GM23338 (cell line): ENCODE data around the gene MRPL20.

Experiments used
- EZH2 ChIP-seq: fragments of 200-600 bp; sonication (generic); IDR thresholded peaks from one replicate; pipeline ENCODE4 v1.8.0; 2017; ENCODE audit warnings: antibody characterized with exemption, mild to moderate bottlenecking, low read depth; ENCODE audit not compliant: unreplicated experiment
- EZH2phosphoT487 ChIP-seq: fragments of 200-600 bp; sonication (generic); IDR thresholded peaks from one replicate; pipeline ENCODE4 v1.8.1; 2018; ENCODE audit warnings: antibody characterized with exemption; ENCODE audit not compliant: unreplicated experiment
- JUNB ChIP-seq: IDR thresholded peaks from one replicate; pipeline ENCODE4 v1.6.1; 2016; ENCODE audit warnings: antibody characterized with exemption; ENCODE audit not compliant: unreplicated experiment
- POLR2AphosphoS5 ChIP-seq: IDR thresholded peaks from 2 replicates; pipeline ENCODE4 v1.6.1; 2016; ENCODE audit warnings: antibody characterized with exemption, low read depth
- STAT1 ChIP-seq: IDR thresholded peaks from one replicate; pipeline ENCODE4 v1.6.1; 2016; ENCODE audit warnings: antibody characterized with exemption; ENCODE audit not compliant: unreplicated experiment
- ZNF114 ChIP-seq: fragments of 250-450 bp; sonication (Bioruptor Pico); IDR thresholded peaks from 2 replicates; pipeline ENCODE4 v1.5.0; 2020; ENCODE audit warnings: mild to moderate bottlenecking, moderate library complexity
- TF ChIP-seq, protein P1 (sequence below), 2 experiments: fragments of 200-600 bp in 1 of 2; sonication (generic) in 1 of 2; conservative IDR thresholded peaks; 2 replicates each; pipeline versions ENCODE4 v1.5.1 to v1.6.1; 2016 to 2017; ENCODE audit warnings: antibody characterized with exemption in 2 of 2, low read depth in 2 of 2, mild to moderate bottlenecking in 2 of 2, moderate library complexity in 1 of 2
- TF ChIP-seq, protein P2 (sequence below): IDR thresholded peaks from one replicate; pipeline ENCODE4 v1.6.1; 2018; ENCODE audit warnings: antibody characterized with exemption; ENCODE audit not compliant: unreplicated experiment
- TF ChIP-seq, protein P3 (sequence below): IDR thresholded peaks from 2 replicates; pipeline ENCODE4 v1.6.1; 2016; ENCODE audit warnings: antibody characterized with exemption

DNA sequence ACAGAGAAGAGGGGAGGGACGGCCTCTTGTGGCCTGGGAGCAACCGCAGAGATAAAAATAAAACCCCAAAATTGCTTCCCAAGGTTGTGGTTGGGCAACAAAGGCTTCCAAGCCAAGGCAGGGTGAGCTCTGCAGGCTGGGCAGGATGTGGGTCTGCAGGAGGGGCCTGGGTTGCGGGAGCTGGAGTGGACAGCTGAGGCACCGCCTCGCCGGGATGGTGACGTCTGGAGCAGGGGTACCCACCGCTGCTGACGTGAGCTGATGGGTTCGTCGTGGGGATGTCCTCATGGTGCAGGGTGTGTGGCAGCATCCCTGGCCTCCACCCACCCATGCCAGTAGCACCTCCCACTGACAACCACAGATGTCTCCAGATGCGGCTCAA lies 35.7 kb downstream of the MRPL20 start:
- TF ChIP-seq EZH2phosphoT487 (no peak), POLR2AphosphoS5 (no peak), EZH2 (no peak), ZNF114 (no peak), STAT1 (no peak), JUNB (no peak)
- TF ChIP-seq, protein P1, sequence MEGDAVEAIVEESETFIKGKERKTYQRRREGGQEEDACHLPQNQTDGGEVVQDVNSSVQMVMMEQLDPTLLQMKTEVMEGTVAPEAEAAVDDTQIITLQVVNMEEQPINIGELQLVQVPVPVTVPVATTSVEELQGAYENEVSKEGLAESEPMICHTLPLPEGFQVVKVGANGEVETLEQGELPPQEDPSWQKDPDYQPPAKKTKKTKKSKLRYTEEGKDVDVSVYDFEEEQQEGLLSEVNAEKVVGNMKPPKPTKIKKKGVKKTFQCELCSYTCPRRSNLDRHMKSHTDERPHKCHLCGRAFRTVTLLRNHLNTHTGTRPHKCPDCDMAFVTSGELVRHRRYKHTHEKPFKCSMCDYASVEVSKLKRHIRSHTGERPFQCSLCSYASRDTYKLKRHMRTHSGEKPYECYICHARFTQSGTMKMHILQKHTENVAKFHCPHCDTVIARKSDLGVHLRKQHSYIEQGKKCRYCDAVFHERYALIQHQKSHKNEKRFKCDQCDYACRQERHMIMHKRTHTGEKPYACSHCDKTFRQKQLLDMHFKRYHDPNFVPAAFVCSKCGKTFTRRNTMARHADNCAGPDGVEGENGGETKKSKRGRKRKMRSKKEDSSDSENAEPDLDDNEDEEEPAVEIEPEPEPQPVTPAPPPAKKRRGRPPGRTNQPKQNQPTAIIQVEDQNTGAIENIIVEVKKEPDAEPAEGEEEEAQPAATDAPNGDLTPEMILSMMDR (conservative IDR thresholded peaks at IDR 0.05; ENCODE audit: low read depth in 2 of 2) = no peak
- TF ChIP-seq, protein P2, sequence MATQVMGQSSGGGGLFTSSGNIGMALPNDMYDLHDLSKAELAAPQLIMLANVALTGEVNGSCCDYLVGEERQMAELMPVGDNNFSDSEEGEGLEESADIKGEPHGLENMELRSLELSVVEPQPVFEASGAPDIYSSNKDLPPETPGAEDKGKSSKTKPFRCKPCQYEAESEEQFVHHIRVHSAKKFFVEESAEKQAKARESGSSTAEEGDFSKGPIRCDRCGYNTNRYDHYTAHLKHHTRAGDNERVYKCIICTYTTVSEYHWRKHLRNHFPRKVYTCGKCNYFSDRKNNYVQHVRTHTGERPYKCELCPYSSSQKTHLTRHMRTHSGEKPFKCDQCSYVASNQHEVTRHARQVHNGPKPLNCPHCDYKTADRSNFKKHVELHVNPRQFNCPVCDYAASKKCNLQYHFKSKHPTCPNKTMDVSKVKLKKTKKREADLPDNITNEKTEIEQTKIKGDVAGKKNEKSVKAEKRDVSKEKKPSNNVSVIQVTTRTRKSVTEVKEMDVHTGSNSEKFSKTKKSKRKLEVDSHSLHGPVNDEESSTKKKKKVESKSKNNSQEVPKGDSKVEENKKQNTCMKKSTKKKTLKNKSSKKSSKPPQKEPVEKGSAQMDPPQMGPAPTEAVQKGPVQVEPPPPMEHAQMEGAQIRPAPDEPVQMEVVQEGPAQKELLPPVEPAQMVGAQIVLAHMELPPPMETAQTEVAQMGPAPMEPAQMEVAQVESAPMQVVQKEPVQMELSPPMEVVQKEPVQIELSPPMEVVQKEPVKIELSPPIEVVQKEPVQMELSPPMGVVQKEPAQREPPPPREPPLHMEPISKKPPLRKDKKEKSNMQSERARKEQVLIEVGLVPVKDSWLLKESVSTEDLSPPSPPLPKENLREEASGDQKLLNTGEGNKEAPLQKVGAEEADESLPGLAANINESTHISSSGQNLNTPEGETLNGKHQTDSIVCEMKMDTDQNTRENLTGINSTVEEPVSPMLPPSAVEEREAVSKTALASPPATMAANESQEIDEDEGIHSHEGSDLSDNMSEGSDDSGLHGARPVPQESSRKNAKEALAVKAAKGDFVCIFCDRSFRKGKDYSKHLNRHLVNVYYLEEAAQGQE = no peak
- TF ChIP-seq, protein P3, sequence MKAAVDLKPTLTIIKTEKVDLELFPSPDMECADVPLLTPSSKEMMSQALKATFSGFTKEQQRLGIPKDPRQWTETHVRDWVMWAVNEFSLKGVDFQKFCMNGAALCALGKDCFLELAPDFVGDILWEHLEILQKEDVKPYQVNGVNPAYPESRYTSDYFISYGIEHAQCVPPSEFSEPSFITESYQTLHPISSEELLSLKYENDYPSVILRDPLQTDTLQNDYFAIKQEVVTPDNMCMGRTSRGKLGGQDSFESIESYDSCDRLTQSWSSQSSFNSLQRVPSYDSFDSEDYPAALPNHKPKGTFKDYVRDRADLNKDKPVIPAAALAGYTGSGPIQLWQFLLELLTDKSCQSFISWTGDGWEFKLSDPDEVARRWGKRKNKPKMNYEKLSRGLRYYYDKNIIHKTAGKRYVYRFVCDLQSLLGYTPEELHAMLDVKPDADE = no peak
